Measurements from ENCODE around the gene FCRL5. TPM values are rescaled to one million over a fixed set of nuclear protein-coding genes. Genes with fewer than 3 reads are reported as not detected.
A peak's percentile ranks its signal among the peaks of the same experiment; 100 is the strongest.
"Not testable (repeated sequence)": the region's sequence is repeated elsewhere in the genome, so short reads cannot be mapped to it uniquely, and the experiment has no call there.

The FCRL5 gene
- total RNA-seq, result 1.1 TPM

DNA sequence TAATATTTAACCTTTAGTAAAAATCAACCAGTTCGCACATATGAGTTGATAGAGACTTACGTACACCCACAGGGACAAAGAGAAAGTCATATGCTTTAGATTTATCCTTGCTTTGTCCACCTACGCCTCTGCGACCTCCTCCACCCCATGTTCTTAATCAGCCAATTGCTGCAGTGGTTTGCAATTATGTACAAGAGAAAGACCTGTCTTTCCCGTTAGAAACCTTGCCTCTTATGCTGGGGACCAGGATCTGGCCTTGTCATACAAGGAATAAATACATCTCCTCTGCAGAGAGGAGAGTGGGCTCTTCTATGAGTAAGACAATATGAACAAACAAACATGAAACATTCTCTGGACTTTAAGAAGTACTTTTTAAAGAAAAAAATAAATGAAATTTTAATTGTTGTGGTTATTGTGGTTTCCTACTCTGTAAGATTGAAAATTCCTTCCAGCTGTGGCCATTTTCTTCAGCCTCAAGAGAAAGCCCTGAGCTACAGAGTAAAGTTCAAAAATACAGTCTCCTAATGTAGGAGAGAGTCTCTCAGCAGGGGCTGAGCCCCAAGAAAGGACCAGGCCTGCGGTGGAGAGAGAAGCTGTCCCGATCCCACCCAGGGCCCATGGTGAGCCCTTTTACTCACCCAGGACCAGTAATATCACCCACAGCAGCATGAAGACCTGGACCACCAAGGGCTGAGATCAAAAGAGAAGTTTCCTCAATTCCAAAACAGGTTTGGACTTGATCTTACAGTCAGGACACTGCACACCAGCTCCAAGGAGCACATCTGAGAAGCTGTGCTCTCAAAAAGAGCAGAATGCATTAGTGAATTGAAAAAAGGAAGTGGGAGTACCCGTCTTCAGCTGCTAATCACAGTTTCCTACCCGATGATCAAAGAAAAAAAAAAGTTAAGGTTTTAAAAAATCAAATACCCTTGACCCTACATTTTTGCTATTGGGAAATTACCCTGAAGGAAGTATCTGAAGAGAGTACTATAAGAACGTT lies at the start of gene FCRL5:
Gene FCRL5, minus strand, starts transcription at position 822 of the 1,000 bp plus-strand sequence. Its CDS starts 153 bp downstream, at position 669.
- DNase-seq (ENCODE audit: low read depth in 2 of 3, low spot score in 2 of 3), result no peak

DNA sequence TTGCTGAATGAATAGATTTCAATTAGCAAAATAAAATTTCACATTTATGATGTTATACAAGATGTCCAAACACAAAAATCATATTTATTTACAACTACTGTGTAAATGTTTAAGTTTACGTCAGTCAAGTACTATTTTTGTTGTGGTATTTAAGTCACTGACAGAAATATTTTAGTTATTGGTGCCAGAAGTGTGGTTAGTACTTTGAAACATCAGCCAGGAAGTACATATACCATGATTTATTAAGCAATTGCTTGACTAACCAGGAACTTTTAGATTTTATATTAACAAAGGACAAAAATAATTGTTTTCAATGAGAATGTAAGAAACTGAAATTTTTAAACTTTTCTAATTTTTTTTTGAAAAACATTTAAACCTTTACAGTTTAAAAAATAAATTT lies 47.9 kb upstream of the FCRL5 start:
- DNase-seq (ENCODE audit: low read depth in 2 of 3, low spot score in 2 of 3), result peak in 1 of 3 donors; percentile 32

DNA sequence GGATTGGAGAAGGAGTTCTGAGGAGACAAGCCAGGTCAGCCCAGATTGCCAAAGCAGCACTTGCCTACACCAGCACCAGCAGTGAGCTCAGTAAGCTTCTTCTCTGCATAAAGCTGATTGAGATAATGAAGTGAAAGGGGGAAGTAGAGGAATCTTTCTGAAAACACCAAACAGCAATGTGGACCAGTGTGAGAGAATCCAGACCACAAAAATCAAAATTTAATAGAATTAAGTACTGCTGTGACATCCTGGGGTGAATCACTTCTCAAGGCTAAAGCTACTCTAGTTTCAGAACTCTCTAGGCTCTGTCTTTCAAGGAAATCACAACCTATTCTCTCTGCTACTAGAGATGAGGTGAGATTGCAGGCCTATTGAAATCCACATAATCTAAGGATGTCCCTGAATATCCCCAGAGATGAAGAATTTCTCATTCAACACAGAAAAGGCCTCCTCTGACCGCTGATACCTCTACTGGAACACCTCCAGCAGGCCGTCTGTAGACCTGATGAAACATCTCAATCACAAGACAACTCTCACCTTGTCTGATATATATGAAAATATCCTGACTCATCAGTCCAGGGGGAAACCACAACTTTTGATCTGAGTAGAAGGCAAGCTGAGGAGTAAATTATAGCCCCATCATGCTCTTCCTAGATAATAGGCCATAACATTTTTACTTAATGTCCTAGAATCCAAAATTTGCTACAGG lies 45.8 kb upstream of the FCRL5 start, which contains the start of gene FCRL4:
Gene FCRL4, minus strand, starts transcription at position 127 of the 709 bp plus-strand sequence. CDS start 141 bp downstream, outside the sequence.
- no peak for DNase-seq (ENCODE audit: low read depth in 2 of 3, low spot score in 2 of 3)

DNA sequence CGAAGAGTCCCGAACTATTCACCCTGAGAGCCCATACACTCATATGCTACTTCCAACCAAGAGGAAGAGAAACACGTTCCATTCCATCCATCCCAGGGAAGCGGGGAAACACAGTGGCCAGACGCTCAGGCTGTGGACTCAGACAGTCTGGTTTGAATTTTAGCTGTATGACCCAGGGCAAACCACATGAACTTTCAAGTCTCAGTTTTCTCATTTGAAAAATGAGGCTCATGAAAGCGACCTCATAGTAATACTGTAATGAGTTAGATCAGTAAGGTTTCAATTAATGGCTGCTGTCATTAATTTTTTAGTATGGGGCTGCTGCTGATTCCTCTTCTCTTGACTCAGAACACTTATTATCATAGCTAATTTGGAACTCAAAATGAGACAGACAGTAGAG lies 44.1 kb upstream of the FCRL5 start:
- no peak for DNase-seq (ENCODE audit: low read depth in 2 of 3, low spot score in 2 of 3)

DNA sequence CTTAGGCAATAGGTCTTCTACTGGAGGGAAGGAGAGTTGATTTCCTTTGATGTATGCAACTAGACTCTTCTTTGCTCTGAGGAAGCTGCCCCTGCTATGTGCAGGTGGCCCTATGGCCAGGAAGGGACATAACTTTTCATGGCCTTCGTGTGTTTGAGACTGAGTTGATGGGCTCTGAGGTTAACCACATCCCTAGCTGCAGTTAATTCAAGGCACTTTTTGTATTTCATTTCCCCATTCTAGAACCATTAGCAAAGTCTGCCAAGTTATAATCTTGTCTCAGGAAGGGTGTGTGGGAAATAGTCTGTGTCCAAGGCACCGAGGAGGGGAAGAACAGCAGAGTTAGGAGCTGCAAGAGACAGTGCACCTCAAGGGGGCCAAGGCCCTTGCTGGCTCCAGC lies 43.0 kb upstream of the FCRL5 start:
- DNase-seq (ENCODE audit: low read depth in 2 of 3, low spot score in 2 of 3), result peak in 2 of 3 donors; percentile 56 to 75

DNA sequence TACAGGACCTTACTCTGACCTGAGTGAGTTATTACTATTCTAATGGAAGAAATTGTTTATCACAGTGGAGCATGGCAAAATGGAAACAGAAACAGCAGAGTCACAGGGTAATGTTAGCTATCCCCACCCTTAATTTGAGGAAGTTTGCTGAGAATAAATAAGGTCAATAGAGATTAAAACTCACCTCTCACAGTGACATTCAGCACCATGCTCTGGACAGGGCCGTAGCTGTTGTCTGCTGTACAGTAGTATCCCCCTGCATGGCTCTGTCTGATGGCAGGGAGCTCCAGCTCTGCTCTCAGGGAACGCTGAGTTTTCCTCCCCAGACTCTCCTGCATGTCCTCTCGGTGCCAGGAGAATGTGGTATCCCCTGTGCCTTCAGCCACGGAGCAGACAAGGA lies 33.7 kb upstream of the FCRL5 start:
- DNase-seq (ENCODE audit: low read depth in 2 of 3, low spot score in 2 of 3), result peak in 2 of 3 donors; percentile 18 to 59

DNA sequence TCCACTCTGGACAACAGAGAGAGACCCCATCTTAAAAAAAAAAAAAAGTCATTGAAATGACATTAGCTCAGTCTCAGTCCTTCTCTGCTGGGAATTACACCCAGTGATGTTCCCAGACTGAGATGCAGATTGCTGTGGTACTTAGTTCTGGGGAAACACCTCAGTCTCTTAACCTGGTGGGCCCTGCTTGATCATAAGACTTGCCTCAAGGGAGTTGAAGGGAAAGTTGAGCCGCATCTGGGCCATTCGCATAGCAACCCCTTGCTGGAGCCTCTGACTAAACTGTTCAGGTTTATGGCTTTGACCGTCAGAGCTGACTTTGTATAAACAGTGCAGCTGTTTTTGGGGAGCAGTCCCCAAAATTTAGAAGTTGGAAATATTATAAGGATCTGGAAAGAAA lies 32.2 kb upstream of the FCRL5 start:
- no peak for DNase-seq (ENCODE audit: low read depth in 2 of 3, low spot score in 2 of 3)

DNA sequence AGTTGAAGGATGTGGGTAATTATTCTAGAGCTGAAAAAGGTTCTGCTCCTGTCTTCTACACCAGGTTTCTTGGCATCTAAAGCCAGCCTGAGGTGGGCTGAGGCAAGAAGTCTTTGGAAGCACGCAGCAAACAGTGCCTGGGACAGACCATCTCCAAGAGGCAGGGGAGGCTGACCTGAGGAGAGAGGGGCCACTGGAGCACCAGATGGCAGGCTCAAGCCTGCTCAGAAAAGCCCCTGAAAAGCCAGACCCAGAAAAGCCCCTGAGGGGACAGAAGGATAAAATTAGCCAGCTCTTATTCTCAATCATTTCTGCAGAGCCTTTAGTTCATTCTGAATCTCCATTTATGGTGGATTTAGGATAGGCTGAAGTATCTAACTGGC lies 28.5 kb upstream of the FCRL5 start:
- DNase-seq (ENCODE audit: low read depth in 2 of 3, low spot score in 2 of 3), result no peak

DNA sequence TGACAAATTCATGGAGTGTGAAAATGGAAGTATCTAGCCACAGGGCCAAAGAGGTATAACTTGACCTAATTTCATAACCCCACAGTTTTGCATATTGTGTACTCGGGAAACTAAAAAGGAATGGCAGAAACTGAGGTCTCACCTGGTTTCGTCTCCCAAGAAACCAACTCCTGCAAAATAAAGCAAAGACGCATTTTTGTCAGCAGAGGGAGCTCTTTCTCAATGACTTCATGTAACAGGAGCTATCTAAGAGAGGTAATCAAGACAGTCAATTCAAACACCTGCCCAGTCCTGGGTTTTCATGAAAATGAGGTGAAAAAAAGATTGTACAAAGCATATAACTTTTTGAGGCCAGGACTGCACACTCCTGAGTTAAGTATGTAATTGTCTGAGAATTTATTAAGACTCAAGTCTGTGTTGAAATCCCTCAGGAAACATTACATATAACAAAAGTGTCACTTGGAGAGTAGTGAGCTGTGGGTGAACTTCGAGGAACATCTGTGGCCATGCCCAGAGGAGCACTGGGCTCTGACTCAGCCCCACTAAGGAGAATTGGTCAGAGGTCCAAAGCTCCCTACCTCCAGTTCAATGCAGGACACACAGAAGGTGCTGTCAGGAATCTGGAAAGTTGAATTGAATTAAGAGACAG lies 28.0 kb upstream of the FCRL5 start:
- peak; percentile 10 to 79 (median 42) for DNase-seq (ENCODE audit: low read depth in 2 of 3, low spot score in 2 of 3)

DNA sequence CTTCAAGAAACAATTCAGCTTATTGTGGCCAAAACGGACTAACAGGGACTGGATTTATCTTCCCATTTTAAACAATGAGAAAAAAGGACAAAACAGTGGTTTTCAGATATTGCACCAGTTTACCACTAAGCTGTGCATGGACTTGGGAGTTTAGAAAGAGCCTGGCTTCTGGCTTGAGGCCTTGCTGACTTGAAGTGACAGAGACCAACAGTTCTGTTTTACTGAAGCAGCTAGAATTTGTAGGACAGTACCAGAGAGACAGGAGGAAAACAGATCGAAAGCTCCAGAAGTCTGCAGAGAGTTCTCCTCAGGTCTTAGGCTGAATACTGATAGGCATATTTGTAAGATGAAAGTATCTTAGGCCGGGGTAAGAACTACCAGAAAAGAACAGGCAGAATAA lies 25.1 kb upstream of the FCRL5 start:
- DNase-seq (ENCODE audit: low read depth in 2 of 3, low spot score in 2 of 3), result no peak

DNA sequence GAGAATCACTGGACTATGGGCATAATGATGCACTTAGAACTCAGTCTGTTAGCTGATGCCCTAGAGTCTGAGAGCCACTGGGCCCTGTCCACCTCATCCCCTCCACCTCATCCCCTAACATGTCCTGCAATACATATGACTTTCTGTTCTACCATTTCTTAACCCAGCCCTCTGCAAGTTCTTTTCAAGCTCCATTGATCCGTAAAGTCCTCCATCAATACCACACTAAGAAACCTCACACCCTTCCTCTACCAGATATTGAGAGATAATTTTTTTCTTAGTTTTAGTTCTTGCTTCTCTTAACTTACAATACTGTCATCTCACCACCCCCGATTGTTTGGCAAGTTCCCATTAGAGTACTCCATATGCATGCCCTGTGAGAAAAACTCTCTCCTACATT lies 23.4 kb upstream of the FCRL5 start:
- no peak for DNase-seq (ENCODE audit: low read depth in 2 of 3, low spot score in 2 of 3)

DNA sequence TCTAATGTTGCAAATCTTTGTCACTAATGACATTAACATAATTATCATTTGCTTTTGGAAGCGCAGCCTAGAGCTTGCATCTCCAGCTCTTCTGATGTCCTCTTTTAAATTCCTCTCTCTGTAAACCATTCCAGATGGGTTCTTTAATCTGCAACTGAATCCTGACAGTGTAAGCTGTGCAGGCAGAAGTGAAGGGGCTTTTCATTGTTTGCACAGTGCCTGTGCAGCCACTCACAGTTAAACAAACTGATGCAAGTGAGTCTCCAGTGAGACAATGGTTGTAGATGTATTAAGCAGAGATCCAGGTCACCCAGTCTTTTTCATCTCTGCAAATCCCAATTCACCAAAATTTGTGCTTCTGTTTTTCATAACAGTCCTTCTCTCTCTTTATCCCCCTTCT lies 22.5 kb upstream of the FCRL5 start:
- DNase-seq (ENCODE audit: low read depth in 2 of 3, low spot score in 2 of 3), result no peak

DNA sequence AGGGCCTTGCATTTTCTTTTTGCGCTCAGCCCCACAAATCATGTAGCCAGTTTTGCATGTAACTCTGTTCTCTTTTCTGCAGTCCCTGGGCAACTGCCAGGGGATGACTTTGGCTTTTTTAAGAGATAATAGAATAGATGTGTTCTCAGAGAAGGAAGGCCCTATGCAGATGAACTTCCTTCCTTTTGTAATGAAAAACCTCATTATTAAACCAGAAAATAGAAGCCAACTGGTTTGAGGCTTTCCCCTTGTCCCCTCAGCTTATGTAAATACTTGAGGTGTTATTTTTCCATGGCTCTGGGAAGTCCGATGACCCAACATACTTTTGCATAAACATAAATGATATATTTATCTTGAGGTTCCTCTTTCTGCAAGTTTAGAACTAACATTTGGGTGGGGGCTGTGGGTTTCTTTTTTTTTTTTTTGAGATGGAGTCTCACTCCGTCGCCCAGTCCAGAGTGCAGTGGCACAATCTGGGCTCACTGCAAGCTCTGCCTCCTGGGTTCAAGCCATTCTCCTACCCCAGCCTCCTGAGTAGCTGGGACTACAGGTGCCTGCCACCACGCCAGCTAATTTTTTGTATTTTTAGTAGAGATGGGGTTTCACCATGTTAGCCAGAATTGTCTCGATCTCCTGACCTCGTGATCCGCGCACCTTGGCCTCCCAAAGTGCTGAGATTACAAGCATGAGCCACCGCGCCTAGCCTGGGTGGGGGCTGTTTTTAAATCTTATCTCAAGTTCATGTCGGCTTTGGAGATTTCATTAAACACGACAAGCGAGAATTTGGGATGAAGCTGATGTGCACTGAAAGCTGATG lies 14.4 kb upstream of the FCRL5 start:
- DNase-seq (ENCODE audit: low read depth in 2 of 3, low spot score in 2 of 3), result peak in 2 of 3 donors; percentile 80 to 94

DNA sequence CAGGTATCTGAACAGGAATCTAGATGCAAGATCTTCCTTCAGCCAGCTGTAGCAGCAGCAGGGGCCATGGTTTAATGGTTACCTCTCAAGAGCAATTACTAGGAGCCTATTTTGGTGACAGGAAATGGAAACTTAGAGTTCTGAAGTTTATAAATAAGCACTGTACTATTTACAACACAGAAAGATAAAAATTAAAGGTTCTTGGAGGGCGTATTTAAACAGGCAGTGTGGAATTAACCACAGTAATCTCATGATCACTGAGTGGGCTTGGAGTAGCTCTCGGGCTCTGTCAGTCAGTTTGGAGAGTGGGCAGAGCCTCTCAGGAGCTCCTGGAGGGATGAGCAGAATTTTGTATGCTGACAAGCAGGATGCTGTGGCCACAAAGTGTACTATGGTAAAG lies 10.2 kb upstream of the FCRL5 start:
- no peak for DNase-seq (ENCODE audit: low read depth in 2 of 3, low spot score in 2 of 3)

DNA sequence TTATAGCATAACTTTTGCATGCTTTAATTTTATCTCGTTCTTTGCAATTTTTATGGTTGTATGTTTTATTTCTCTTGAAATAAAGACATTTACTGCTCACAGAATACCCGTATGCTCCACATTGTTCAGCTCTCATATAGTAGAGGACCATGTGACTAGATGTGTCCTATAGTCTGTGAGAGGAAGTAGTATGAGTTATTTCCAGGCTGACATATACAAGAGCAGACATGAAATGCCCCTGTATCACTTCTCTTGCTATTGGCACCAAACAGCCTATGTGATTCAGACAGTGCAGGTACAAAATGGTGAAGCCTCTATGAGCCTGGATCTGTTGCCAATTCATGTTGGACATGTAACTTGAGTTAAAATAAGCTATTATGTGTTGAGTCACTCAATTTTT lies 5.8 kb upstream of the FCRL5 start:
- DNase-seq (ENCODE audit: low read depth in 2 of 3, low spot score in 2 of 3), result no peak

DNA sequence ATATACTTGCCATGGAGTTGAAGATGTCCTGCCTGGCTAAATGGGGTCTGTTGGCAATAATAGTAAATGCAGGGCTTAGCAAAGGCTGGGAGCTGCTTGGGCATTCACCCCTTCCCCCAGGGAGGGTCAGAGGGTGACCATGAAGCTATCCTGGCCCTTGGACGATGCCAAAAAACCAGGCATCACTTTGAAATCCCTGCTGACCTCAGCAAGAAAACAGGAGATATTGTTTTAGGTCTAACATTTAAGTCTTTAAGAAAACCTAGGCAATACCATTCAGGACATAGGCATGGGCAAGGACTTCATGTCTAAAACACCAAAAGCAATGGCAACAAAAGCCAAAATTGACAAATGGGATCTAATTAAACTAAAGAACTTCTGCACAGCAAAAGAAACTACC lies 4.2 kb downstream of the FCRL5 start:
- not testable (repeated sequence) for DNase-seq (ENCODE audit: low read depth in 2 of 3, low spot score in 2 of 3)

DNA sequence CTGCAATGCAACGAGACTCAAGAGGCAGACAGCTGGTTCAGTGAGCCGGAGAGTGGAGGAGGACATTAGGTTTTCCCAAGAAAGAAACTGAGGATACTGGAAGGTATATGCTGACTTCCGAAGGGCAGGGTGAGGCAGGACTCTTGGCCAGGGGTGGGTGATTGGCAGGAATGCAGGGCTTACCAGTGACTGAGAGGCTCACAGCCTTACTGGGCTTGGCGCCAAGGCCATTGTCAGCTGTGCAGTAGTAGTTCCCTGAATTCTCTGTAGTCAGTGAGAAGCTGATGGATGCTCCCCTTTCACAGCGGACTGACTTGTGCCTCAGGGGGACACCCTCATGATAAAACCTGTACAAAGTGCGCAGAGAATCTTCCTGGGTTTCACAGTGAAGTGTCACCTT lies 9.6 kb downstream of the FCRL5 start:
- DNase-seq (ENCODE audit: low read depth in 2 of 3, low spot score in 2 of 3), result peak in 1 of 3 donors; percentile 12

DNA sequence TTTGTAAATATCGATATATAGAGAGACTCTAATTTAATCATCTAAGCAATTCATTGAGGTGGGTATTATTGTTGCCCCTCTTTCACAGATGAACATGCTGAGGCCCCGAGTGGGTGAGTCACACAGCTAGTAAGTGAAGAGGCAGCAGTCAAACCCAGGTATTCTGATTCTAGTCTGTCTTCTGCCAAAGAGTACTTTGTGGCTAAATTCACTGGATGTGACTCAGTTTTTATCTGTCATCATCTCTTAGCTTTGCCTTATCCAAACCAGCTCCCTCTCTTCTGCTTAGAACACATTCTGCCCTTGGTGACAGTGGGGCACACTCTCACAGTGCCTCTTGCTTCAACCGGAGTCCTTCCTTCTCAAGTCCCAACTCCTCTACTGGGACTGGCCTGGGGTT lies 11.5 kb downstream of the FCRL5 start:
- DNase-seq (ENCODE audit: low read depth in 2 of 3, low spot score in 2 of 3), result no peak

DNA sequence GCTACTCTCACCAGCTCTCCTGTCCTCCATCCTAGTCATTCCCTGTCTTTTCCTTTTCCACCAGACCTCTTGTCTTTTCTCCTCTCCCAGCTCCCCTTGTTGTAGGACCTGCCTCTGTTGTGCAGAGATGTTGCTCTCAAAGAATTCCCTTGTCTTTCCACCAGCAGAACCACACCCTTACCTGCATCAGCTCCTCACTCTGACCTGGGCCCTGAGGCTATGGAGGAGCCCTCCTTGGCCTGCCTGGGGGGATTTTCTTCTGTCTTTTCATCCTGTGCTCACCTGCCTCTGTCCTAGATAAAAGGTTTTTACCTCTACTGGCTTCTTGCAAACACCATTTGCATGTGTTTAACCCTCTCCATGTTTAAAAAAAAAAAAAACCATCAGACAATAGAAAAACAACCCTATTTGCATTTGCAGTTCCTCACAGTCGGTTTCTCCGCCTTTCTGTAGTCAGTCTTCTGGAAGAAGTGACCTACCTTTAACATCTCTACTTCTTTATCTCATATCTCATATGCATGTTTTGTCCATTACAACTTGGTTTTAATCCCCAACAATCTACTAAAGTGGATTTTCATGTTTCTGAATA lies 12.1 kb downstream of the FCRL5 start:
- DNase-seq (ENCODE audit: low read depth in 2 of 3, low spot score in 2 of 3), result no peak

DNA sequence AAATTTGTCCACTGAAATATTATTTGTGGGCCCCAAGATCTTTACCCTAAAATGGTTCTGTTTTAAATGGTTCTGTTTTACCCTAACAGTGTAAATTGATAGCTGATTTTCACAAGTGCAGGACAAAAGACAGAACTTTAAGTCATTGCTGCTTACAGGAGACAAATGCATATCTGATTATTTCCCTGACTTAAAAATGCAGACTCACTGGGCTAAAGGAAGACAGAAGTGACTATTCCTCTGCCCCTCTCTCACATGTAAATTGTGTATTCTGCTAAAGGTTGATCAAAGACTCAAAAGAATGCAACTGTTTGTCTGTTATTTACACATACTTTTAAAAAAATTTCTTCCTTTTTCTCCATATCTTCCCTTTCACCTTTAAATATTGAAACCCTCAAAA lies 12.7 kb downstream of the FCRL5 start:
- DNase-seq (ENCODE audit: low read depth in 2 of 3, low spot score in 2 of 3), result no peak
